IPS DF 4.7 (cell line): ENCODE data around the gene SAT1.
"Not testable (repeated sequence)": the region's sequence is repeated elsewhere in the genome, so short reads cannot be mapped to it uniquely, and the experiment has no call there.

Source experiments
- DNase-seq: peaks from one replicate; pipeline ENCODE4 v3.0.0-alpha.2; 2013; ENCODE audit warnings: low spot score; ENCODE audit errors: extremely low read depth

SAT1 gene

DNA sequence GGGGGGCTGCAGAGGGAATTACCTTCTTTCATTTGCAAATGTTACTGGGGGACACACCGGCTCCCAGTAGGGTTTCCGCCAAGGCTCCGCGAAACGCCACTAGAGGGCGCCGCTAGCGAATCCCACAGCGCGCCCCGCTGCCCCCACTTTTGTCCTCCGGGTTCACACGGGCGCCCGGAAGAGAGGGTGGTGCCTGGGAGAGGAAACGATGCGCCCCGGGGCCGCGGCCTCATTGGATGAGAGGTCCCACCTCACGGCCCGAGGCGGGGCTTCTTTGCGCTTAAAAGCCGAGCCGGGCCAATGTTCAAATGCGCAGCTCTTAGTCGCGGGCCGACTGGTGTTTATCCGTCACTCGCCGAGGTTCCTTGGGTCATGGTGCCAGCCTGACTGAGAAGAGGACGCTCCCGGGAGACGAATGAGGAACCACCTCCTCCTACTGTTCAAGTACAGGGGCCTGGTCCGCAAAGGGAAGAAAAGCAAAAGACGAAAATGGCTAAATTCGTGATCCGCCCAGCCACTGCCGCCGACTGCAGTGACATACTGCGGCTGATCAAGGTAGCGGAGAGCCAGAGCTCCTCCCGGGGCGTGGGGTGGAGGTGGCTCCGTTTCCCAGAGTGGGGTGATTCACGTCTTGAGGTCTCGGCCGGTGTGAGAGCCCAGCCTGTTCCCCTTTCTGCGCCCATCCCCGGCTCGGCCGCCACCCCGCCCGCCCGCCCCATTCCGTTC is at the start of gene SAT1:
Gene SAT1 (plus strand): TSS at position 311 of the 726 bp plus-strand sequence. CDS start 179 bp downstream, at position 490.
- peak; percentile 28 for DNase-seq

DNA sequence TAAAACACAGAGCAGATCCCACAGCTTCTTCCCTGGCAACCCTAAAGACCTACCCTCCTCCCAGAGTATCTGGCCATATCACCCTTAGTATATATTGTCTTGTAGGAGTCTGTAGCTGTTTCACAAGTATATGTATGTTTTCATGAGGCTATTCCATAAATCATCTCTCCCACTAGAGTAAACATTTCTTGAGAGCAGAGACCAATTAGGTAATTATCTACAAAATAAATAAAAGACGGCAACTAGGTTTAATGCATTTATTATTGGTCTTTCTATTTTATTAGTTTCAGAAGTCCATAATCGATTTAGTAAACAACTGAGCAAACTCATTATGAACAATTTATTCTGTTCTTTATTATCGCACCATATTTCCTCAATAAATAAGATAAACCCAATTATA is 46.9 kb upstream of the SAT1 start:
- no peak for DNase-seq

DNA sequence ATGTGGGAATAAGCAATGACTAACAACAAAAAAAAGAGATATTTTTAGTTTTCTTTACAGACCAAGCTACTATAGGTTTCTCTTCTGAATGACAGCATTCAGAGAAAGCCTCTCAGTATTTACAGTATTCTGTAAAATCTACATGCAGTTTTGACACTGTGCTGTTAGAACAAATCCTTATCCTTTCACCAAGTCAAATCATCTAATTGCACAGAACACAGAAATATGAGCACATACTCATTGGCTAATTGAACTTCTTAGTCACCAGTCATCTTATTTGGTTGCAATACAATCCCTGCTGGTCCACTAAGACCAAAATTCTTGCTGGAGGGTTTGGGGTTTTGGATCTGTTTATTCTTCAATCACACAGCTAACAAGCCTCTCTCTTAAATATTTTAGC is 45.6 kb upstream of the SAT1 start:
- DNase-seq, result no peak

DNA sequence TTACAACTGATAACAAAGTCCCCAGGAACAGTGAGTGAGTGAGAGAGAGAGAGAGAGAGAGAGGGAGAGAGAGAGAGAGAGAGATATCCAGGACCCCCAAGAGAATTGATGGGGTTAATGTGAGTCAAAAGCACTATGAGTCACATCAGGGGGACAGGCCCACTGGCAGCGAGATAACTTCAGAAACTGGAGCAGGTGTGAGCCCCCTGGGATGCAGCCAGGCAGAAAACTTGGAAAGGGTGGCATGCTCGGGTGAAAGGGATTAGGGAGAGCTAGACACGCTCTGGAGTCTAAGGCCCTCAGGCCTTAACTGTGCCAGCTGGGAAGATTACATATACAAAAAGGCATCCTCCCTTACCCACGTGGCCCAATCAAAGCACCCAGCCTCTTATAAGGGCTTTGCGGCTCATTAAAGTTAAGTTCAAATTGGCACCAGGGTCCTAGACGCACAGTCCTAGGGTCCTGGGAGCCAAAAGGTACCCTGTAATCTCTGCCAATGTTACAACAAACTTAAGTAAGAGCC is 40.7 kb upstream of the SAT1 start:
- DNase-seq, result no peak

DNA sequence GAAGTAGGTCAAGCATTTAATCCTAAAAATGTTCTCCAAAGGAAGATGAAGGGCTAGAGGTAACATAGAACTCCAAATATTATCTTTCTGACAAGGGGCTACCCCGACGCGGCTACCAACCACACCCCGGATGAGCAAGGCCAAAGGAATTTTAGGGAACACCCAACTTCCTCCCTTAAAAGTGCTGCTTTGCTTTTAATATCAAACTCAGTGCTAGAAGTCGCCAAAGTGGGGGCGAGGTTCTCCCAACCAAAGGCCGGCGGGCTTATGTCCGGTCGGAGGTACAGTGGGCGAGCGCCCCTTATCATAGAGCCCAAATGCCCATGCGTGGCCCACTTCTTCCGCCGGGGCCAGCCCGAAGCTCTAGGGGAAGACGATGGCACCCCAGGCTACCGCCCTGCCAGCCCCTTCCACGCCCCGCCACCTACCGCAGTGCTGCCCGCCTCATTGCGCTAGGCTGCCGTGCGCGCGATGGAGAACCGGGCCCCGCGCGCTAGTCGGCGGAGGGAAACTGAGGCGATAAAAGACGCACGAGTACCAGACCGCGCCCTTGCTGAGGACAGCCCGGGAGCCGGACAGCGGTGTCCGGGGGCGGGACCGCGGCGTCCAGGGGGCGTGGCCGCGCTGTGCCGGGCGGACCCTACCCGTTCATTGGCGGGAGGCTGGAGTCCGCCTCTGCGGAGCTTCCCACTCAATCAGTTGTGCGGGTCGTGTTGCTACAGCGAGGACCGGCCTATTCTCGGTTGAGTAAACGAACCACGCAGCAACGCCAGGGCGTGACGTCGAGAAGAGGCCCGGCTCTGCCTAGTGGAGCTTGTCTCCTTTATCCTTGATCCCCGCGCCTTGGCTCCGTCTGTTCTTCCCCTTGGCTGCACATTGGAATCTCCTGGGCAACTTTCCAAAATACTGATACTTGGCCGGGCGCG is 40.0 kb upstream of the SAT1 start, which contains the start of gene ACOT9:
Gene ACOT9 (minus strand): TSS at position 580 of the 926 bp plus-strand sequence. CDS start 132 bp downstream, at position 448.
- DNase-seq, result peak; percentile 25

DNA sequence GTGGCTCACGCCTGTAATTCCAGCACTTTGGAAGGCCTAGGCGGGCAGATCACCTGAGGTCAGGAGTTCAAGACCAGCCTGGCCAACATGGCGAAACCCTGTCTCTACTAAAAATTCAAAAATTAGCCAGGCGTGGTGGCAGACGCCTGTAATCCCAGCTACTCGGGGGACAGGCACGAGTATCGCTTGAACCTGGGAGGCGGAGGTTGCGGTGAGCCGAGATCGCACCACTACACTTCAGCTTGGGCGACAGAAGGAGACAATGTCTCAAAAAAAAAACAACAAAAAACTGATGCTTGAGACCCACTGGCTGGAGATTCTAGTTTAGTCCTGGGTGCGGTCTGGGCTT is 39.4 kb upstream of the SAT1 start:
- DNase-seq, result not testable (repeated sequence)

DNA sequence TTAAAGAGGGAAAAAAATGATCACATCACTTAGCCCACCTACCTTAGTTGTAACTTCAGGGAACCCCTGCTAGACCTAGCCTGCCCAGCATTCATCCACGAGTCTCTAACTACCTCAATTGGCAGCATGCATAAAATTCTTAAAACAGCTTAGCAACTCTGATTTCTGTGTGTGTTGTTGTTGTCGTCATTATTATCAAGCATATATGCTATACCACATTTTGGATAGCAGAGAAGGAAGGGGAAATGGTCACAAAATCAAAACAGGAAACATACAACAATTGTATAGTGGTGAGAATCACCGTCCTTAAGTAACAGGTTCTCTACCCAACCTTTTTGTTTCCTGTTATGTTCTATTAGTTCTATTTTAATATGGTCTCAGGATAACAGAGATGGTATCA is 37.2 kb upstream of the SAT1 start:
- DNase-seq, result no peak

DNA sequence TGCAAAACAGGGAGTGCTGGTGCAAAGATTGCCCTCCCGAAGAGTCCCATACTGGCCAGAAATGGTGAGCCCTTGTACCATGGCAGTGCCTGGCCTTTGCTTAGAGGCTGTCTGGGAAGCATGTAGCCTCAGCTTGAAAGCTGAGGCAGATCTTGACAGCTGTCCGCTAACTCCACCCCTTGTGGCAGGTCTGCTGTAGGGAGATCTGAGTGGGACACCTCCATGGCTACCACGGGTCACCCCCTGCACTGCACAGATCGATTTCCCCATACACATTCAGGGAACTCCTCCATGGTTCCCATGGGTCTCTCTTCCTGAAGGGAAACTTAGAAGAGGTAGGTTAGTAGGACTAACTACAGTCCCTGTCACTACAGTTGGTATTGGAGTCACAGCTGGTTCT is 33.8 kb upstream of the SAT1 start:
- no peak for DNase-seq

DNA sequence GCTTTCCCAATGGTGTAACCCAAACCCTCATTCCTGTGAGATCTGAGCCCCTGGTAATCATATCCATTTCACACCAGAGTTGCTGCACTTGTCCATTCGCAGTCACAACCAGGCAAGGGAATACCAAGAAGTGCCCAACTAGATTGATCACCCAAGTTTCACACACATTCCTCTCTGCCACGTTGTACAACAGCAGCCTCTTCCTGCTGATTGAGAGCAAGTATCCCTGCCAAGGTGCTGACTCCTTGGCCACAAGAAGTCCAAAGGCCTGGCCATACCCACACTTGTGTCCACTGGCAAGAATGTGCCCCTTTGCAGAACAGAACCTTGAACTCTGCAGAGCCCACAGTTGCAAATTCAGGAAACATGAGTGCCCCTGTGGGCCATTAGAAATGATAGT is 33.4 kb upstream of the SAT1 start:
- DNase-seq, result no peak

DNA sequence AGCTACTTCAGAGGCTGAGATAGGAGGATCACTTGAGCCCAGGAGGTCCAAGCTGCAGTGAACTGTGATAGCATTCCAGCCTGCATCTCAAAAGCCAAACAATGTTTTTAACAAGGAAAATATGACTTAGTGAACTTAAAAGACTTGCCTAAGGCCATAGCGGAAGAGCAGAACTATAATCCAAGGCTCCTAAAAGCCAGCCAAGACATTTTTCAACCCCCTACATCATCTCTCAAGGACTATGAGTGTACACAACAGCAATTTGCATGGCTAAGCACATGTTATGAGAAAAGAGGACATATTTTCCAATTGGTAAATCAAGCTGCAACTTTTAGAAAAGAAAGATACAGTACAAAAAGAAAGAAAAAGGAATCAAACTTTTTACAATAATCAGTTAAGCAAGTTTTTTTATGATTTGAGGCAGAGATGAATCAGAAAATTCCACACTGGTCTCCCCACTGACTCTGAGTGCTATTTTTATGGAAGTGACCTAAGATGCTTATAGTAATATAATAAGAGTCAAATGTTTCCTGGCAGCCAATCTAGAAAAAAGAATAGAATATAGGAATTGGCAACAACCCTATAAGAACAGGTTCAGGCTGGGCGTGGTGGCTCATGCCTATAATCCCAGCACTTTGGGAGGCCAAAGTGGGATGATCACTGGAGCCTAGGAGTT is 30.1 kb upstream of the SAT1 start:
- no peak for DNase-seq

DNA sequence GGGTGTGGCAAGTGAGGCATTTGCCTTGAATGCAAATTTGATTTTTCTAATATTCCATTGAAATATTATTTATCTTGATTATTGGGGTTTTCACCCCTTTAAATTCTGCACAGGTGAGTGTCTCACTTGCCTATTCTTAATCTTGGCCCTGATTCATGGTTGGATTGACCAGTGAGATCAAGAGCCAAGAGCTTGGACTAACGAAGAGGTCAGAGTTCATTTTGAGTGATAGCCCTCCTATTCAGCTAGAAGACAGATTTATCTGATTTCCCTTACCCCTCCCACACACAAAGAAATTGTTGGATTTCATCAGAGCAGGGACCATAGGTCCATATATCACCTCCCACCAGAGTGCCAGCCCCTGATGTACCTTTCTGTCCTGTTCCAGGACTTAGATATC is 28.3 kb upstream of the SAT1 start:
- no peak for DNase-seq

DNA sequence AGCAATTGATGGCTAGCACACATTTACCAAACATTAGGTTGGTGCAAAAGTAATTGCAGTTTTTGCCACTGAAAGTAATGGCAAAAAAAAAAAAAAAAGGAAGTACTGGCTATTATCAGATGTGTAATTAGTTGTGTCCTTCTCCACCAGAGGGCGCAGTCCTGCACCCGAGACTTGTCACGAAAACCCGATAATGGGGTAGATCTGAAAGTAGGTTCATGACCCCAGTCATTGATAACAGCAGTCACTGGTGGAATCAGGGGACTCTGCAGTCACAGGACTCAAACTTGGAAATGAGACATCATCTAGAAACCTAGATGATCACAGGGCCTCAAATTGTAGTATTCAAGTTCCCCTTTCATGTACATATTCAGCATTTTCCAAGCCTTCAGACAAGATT is 26.8 kb upstream of the SAT1 start:
- peak; percentile 19 for DNase-seq

DNA sequence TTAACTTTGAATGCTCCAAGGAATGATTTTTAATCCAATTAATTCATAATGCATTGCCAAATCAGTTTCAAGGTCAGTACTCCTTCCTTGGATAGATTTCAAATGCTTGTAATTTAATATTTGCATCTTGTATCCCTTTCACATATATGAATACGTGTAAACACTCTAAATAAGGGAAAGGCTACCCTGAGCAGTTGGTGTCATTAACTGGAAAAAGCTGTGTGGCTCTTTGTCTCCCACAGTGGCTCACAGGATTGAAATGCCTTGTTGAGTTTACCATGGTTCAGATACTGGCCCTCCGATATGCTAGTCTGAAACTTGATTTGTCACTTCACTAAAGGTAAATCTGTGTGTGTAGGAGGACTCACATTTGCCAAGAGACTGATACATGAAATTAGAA is 23.2 kb upstream of the SAT1 start:
- DNase-seq, result no peak

DNA sequence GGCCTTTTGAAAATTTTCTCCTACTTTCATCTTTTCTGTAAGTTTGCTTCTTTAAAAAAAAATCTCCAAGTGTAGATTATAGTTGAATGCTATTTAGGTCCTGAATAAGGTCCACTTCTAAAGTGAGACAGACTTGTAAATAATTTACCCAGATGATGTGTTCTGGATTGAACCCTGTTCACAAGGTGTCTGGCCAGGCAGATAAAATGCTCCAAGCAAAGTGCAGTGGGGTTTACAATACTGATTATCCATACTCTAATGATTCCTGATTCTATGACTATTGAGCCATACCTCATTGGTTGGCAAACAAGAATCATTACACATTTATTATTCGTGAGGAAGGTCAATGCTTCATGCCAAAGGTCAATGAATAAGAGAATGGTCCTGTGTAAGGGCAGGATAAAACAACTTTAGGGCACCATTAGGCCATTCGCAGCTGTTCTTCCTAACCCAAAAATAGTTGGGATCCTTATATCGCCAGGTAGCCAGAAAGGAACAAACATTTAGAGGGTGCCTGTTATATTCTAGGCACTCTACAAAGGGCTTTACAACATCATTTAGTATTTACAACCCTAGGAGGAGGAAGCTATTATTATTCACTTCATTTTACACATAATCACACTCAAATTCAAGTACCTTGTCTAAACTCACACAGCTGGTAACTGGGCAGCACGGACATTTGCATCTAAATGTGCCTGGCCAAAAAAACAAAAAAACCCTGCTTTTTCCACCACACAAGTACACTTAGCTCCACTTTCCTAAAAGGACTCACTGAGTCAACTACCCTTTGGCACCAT is 18.6 kb upstream of the SAT1 start:
- no peak for DNase-seq

DNA sequence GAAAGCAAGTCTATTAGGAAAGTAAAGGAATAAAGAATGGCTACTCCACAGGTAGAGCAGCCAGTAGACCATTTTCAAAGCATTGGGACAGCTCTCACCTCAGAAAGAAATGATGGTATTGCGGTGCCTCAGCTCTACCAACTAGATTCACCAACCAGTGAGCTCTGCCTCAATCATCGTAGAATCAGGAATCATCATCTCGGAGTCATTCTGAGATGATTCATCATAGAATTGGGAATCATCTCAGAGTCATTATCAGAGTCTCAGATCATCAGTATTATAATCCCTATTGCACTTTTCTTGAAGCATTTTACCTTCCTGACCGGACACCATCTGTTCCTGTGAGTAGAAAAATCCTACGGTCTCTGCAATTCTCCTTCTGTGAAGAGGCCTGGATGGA is 17.5 kb upstream of the SAT1 start:
- no peak for DNase-seq

DNA sequence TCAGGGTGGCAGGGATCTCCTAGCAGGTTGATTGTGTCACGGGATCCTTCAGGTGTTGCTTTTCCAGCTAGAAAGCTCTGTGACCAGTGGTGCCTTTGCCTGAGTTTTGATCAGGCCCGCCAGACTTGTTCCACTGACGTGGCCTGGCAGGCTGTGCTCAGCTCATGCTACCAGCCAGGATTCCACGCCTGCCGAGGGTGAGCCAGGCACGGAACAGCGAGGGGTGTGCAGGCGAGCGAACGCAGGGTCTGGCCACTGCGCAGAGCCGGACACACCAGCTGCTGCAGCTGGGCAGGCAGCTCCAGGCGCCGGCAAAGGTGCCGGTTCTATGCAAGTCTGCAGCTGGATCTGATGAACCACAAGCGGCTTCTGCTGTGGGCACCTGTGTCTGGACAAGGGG is 17.1 kb upstream of the SAT1 start:
- no peak for DNase-seq

DNA sequence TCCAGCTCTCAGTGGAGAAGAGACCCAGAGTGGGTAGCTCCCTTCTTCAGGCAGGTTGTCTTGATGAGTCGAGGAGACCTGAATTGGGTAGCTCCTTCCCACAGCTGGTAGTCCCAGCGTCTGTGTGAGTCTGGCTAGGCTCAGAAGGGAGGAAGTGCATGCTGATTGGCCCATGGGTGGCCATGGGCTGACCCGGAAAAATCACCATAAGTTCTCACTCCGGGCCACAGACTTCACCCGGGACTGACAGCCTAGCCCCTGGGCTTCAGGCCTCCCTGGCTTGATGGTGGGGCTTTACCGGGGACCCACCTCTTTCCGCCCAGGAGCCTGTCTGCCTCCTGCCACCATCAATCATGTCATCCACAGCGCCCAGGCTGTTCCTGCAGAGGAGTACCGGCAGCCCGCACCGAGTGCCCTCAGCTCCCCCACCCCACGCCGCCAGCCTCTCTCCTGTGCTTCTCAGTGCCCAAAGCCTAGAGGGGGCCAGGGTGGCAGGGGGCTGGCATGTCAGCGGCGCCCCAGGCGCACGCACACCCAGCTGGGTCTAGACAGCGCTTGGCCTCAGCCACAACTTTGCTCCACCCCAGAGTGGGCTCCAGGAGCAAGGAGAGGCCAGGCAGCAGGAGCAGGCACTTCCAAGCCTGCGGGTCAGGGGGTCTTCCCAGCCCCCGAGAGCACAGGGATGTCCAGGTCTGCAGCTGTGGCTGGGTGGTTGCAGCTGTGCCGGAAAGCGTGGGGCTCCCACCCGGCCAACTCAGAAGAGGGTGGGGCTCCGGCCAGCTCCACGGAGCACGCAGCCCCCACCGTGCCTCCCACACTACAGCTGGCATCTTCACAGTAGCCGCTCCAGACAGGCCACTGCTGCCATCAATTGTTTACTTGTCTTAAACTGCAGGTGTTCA is 16.1 kb upstream of the SAT1 start:
- DNase-seq, result no peak

DNA sequence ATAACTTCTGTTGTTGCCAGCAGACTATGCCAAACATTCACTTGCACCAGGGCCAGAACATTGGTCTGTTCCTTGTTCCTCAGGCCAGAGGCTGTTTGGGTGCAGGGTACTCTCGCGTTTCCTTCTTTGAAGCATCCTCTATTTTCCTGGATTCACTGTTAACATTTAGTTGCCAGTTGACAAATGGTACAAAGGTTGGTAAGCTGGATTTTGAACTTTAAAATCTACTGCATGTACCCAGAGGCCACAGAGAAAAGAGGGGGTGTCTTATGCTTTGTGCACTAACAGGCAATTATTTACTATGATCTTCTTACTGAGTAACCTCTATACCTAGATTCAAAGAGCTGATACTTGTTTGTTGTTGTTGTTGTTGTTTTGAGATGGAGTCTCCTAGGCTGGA is 12.8 kb upstream of the SAT1 start:
- no peak for DNase-seq

DNA sequence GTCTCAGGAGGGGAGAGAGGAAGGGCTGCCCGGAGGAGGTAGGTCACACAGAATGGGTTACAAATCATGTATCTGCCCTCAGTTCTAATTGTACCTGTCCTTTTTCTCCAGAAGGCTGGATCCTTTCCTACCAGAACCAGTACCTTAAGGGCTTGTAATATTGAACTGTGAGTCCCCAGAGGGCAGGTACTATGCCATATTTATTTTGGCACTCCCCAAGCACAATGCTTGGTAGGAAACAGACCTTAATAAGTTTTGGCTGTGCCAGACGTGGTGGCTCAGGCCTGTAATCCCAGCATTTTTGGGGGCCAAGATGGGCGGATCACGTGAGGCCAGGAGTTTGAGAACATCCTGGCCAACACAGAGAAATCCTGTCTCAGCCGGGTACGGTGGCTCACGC is 11.9 kb upstream of the SAT1 start:
- not testable (repeated sequence) for DNase-seq

DNA sequence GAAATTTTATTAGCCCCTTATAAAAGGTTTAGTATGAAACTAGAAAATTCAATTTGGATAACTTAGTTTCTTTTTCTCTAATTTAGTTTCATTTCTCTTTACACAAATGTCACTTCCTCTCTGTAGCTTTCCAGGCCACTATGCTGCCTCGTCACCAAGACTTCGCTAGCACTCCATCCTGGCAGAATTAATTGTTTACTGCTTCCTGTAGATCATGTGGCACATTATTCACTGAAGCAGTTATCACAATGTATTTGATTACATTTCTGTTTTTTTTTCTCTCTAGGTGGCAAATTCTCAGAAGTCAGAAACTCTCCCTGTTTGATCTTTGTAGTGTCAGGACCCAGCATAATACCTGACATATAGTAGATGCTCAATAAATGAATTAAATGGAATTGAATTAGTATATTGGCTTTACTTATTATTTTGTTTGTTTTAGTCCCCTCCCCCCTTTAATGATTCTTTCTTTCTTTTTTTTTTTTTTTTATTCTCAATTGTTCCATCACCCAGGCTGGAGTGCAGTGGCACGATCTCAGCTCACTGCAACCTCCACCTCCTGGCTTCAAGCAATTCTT is 9.3 kb upstream of the SAT1 start:
- no peak for DNase-seq
